K562 (cell line): ENCODE results near the gene GRIK1. TPM values are rescaled to one million over a fixed set of nuclear protein-coding genes. Genes with fewer than 3 reads are reported as not detected.

Experiments used
- ATAC-seq: fragments of 200-7000 bp; cut with Tn5 transposase; 3 replicates; pipeline ENCODE4 v1.9.1; 2020; ENCODE audit warnings: moderate library complexity
- BruUV-seq: library from RNA; stranded (reverse); fragments of 400-500 nt; replicated peaks from 2 replicates; lab custom pipeline; 2021; lab: Mats Ljungman, UMichigan
- CTCF ChIA-PET: fragments of 300-600 bp; formaldehyde crosslinking; extraction: SDS; loops from one replicate; lab custom pipeline; 2021; ENCODE audit warnings: low intra/inter-chr PET ratio; lab: Yijun Ruan, JAX
- POLR2A ChIA-PET: fragments of 300-600, 350-650 bp; sonication (Branson Sonifier 250); formaldehyde crosslinking; extraction: SDS; loops from one replicate; lab custom pipeline; 2021; ENCODE audit warnings: antibody characterized with exemption, inconsistent platforms; lab: Yijun Ruan, JAX
- DNase-seq, 4 experiments: peaks; one replicate each; pipeline versions ENCODE4 v3.0.0 to v3.0.0-alpha.2; 2011 to 2018; ENCODE audit warnings: low spot score in 3 of 4, mixed read lengths in 3 of 4; ENCODE audit errors: extremely low read depth in 1 of 4
- FAIRE-seq: peaks from 2 replicates; lab custom pipeline; 2011; peaks lifted over from hg19 to GRCh38; lab: Jason Lieb, UNC
- H2AFZ ChIP-seq: 2 replicates; pipeline ENCODE4 v1.6.0; 2011; ENCODE audit warnings: low read depth, low read length, control low read depth, inconsistent platforms
- H3K27ac ChIP-seq: fragments of 200-600 bp; 3 replicates; pipeline ENCODE4 v1.8.0; 2011; ENCODE audit warnings: low read depth, mild to moderate bottlenecking, control low read depth, inconsistent platforms, low read length, moderate library complexity, mixed read lengths; ENCODE audit errors: extremely low read depth
- H3K27me3 ChIP-seq, 2 experiments: fragments of 300-600 bp in 1 of 2; 2 replicates in 1 of 2; 3 replicates in 1 of 2; pipeline versions ENCODE4 v1.6.0 to v1.8.0; 2011; ENCODE audit warnings: inconsistent platforms in 2 of 2, low read length in 2 of 2, mild to moderate bottlenecking in 1 of 2, mixed read lengths in 1 of 2, moderate library complexity in 1 of 2; ENCODE audit not compliant: control insufficient read depth in 2 of 2, insufficient read depth in 2 of 2
- H3K36me3 ChIP-seq: fragments of 300-600 bp; 3 replicates; pipeline ENCODE4 v1.8.0; 2011; ENCODE audit warnings: mild to moderate bottlenecking, low read length, inconsistent platforms; ENCODE audit not compliant: control insufficient read depth, insufficient read depth
- H3K4me1 ChIP-seq, 2 experiments: fragments of 200-600 bp in 1 of 2; replicated peaks in 1 of 2; 2 replicates in 1 of 2; 3 replicates in 1 of 2; pipeline versions ENCODE4 v1.5.1 to v1.8.0; 2011; ENCODE audit warnings: inconsistent platforms in 2 of 2, low read length in 2 of 2, mild to moderate bottlenecking in 1 of 2, mixed read lengths in 1 of 2, moderate library complexity in 1 of 2; ENCODE audit not compliant: control insufficient read depth in 2 of 2, insufficient read depth in 2 of 2
- H3K4me2 ChIP-seq: 2 replicates; pipeline ENCODE4 v1.6.1; 2011; ENCODE audit warnings: low read length, control low read depth, inconsistent platforms, mixed read lengths; ENCODE audit not compliant: insufficient read depth
- H3K4me3 ChIP-seq: fragments of 200-600 bp; sonication (generic), shearing (Covaris generic); 2 replicates; pipeline ENCODE4 v1.5.1; 2016; ENCODE audit warnings: control low read depth, inconsistent platforms
- H3K79me2 ChIP-seq: fragments of 200-600 bp; 3 replicates; pipeline ENCODE4 v1.8.0; 2011; ENCODE audit warnings: low read length, inconsistent platforms; ENCODE audit not compliant: control insufficient read depth, insufficient read depth
- H3K9ac ChIP-seq, 2 experiments: 2 replicates each; pipeline versions ENCODE4 v1.6.0 to v1.6.1; 2011; ENCODE audit warnings: low read depth in 2 of 2, low read length in 2 of 2, control low read depth in 1 of 2, inconsistent platforms in 1 of 2, mild to moderate bottlenecking in 1 of 2, mixed read lengths in 1 of 2; ENCODE audit not compliant: insufficient read depth in 1 of 2
- H3K9me1 ChIP-seq: one replicate; pipeline ENCODE4 v1.6.0; 2011; ENCODE audit warnings: inconsistent platforms, mild to moderate bottlenecking, low read length, moderate library complexity; ENCODE audit not compliant: control insufficient read depth, insufficient read depth
- H3K9me3 ChIP-seq: replicated peaks from 2 replicates; pipeline ENCODE4 v1.5.1; 2011; ENCODE audit warnings: low read depth, low read length, inconsistent platforms; ENCODE audit not compliant: control insufficient read depth, insufficient read depth
- H4K20me1 ChIP-seq: replicated peaks from 2 replicates; pipeline ENCODE4 v1.6.1; 2011; ENCODE audit warnings: low read length, inconsistent platforms, mixed read lengths; ENCODE audit not compliant: control insufficient read depth, insufficient read depth
- ARHGAP35 ChIP-seq: fragments of 450-650 bp; IDR thresholded peaks from 2 replicates; pipeline ENCODE4 v1.6.1; 2018; ENCODE audit not compliant: partially characterized antibody
- DMBX1 ChIP-seq: fragments of 250-450 bp; sonication (Bioruptor Pico); IDR thresholded peaks from 2 replicates; pipeline ENCODE4 v1.8.0; 2022; ENCODE audit warnings: inconsistent platforms, mild to moderate bottlenecking, moderate library complexity, borderline replicate concordance
- KAT7 ChIP-seq: sonication (generic); formaldehyde crosslinking; IDR thresholded peaks from 2 replicates; pipeline ENCODE4 v1.8.0; 2022; ENCODE audit warnings: missing genetic modification reagents, mild to moderate bottlenecking, borderline replicate concordance
- LARP7 ChIP-seq: fragments of 450-650 bp; IDR thresholded peaks from 2 replicates; pipeline ENCODE4 v1.6.1; 2016
- MTA1 ChIP-seq: fragments of 450-650 bp; IDR thresholded peaks from 2 replicates; pipeline ENCODE4 v1.6.1; 2017; ENCODE audit warnings: borderline replicate concordance
- NFE2 ChIP-seq: IDR thresholded peaks from 2 replicates; pipeline ENCODE4 v1.6.1; 2014; ENCODE audit warnings: antibody characterized with exemption, low read depth
- NFIC ChIP-seq: fragments of 450-650 bp; IDR thresholded peaks from 2 replicates; pipeline ENCODE4 v1.6.1; 2017; ENCODE audit warnings: mild to moderate bottlenecking, inconsistent platforms
- NR2C2 ChIP-seq, 2 experiments: fragments of 200-800 bp in 1 of 2; sonication (Bioruptor generic) in 1 of 2; sonication (generic) in 1 of 2; formaldehyde crosslinking in 1 of 2; IDR thresholded peaks; 2 replicates each; pipeline versions ENCODE4 v1.6.1 to v1.8.0; 2016 to 2022; ENCODE audit warnings: mild to moderate bottlenecking in 1 of 2, missing compliant biosample characterization in 1 of 2, missing genetic modification characterization in 1 of 2, missing genetic modification reagents in 1 of 2
- RAD21 ChIP-seq, 2 experiments: fragments of 250-450 bp in 1 of 2; fragments of 450-650 bp in 1 of 2; sonication (Bioruptor Pico) in 1 of 2; formaldehyde crosslinking in 1 of 2; IDR thresholded peaks in 1 of 2; conservative IDR thresholded peaks in 1 of 2; 2 replicates each; pipeline versions ENCODE4 v1.4.0 to v1.8.0; 2020 to 2022; ENCODE audit warnings: mild to moderate bottlenecking in 2 of 2, moderate library complexity in 1 of 2
- SRF ChIP-seq, 2 experiments: fragments of 250-450, 450-650 bp in 1 of 2; sonication (Bioruptor Pico) in 1 of 2; sonication (generic) in 1 of 2; formaldehyde crosslinking; IDR thresholded peaks; 2 replicates each; pipeline versions ENCODE4 v1.5.0 to v1.5.1; 2020 to 2022; ENCODE audit warnings: mild to moderate bottlenecking in 1 of 2, missing genetic modification reagents in 1 of 2
- TCF3 ChIP-seq: sonication (generic); formaldehyde crosslinking; IDR thresholded peaks from 2 replicates; pipeline ENCODE4 v1.4.0; 2020; ENCODE audit warnings: mild to moderate bottlenecking, missing genetic modification reagents
- TFAP4 ChIP-seq: sonication (generic); formaldehyde crosslinking; IDR thresholded peaks from 2 replicates; pipeline ENCODE4 v1.8.0; 2022; ENCODE audit warnings: missing genetic modification reagents, mild to moderate bottlenecking, moderate library complexity, borderline replicate concordance
- ZNF134 ChIP-seq: fragments of 250-450 bp; sonication (Bioruptor Pico); conservative IDR thresholded peaks from 2 replicates; pipeline ENCODE4 v1.4.0; 2020
- ZNF584 ChIP-seq: fragments of 200-800 bp; sonication (Bioruptor generic); IDR thresholded peaks from 2 replicates; pipeline ENCODE4 v1.6.1; 2016; ENCODE audit warnings: low read depth, mild to moderate bottlenecking, missing genetic modification characterization, missing compliant biosample characterization
- WGBS: fragments of 100-300 bp; shearing (Covaris generic); methylation state at CpG from one replicate; pipeline ENCODE4 v1.1.6; 2016; ENCODE audit warnings: low coverage, mixed read lengths; ENCODE audit not compliant: insufficient coverage; ENCODE audit errors: missing lambda C conversion rate; 5-methylcytosine and 5-hydroxymethylcytosine counted together
- in situ Hi-C: fragments of 300-500 bp; cut with MboI; formaldehyde crosslinking; loops from 4 replicates; pipeline ENCODE4 v1.15.0; 2018; ENCODE audit warnings: inconsistent platforms, mixed read lengths
- intact Hi-C: fragments of 100-400 bp; cut with micrococcal nuclease; formaldehyde crosslinking; loops from 2 replicates; pipeline ENCODE4 v1.14.2; 2022
- polyA plus RNA-seq, 8 experiments: library from polyadenylated mRNA; depleted of rRNA in 4 of 8; stranded (reverse) in 5 of 8; unstranded in 3 of 8; fragments of >200 nt; fragmentation: Nextera tagmentation in 2 of 8; fragmentation: Illumina TruSeq in 1 of 8; extraction: Ambion mirVana in 2 of 8; extraction: Trizol in 1 of 8; gene quantifications; 2 replicates each; pipeline versions ENCODE4 v1.2.1 to v1.2.3, GENCODE V29; 2011 to 2014; ENCODE audit warnings: inconsistent platforms in 1 of 8, missing spikeins in 1 of 8
- total RNA-seq, 7 experiments: library from RNA; depleted of rRNA in 6 of 7; stranded (reverse); fragments of >200 nt in 6 of 7; fragmentation: Illumina TruSeq in 2 of 7; extraction: Trizol in 2 of 7; gene quantifications; 2 replicates each; pipeline versions ENCODE4 v1.2.1 to v1.2.3, GENCODE V29; 2011 to 2021; ENCODE audit warnings: low replicate concordance in 1 of 7

GRIK1 gene
- total and polyA plus RNA-seq, 9 of the 15 experiments (the other 6 are each of a cell fraction or from before 2014, with no cell fraction given) = 0.17 to 2.8 (median 0.53) TPM

GRCh38 chr21:29669416-29669815 is 270.4 kb downstream of the GRIK1 start:
- no peak for TF ChIP-seq ARHGAP35
- no peak for TF ChIP-seq NR2C2 (CRISPR knock-in tag; IDR thresholded peaks at IDR 0.05)
- TF ChIP-seq NR2C2 (tag; IDR thresholded peaks at IDR 0.05) = 0 out of 2 replicates have a peak, but pooled peaks have one; percentile 27
- TF ChIP-seq SRF (CRISPR knock-in tag; IDR thresholded peaks at IDR 0.05) = peak in 1 of 2 experiments; percentile 73; a peak in 1 of 4 replicates
- no peak for TF ChIP-seq LARP7
- Histone ChIP-seq H3K9ac (no peak overlapping the region), H3K4me1 (peaks cover 0 to 20% of the 10 kb centered on the region in 2 experiments; a peak in 3 of 5 replicates), H4K20me1 (no peaks in the 10 kb centered on the region), H3K9me1 (no peaks in the 10 kb centered on the region), H3K4me3 (no peak overlapping the region), H3K9me3 (no peaks in the 10 kb centered on the region), H3K79me2 (no peaks in the 10 kb centered on the region), H2AFZ (peak overlapping the region; percentile 65; the same call in 1 of the 2 replicates), H3K27me3 (no peaks in the 10 kb centered on the region), H3K36me3 (no peaks in the 10 kb centered on the region), H3K27ac (no peak overlapping the region), H3K4me2 (no peak overlapping the region)
- intact Hi-C loops (no loop called here), in situ Hi-C loops (no loop called here)
- no peak for FAIRE-seq
- no peak for DNase-seq
- BruUV-seq = no TSS peak
- ATAC-seq = no peak; the same call in 2 of the 3 replicates
- ChIA-PET CTCF (no interaction called here), POLR2A (no interaction called here)
- WGBS = 65% methylated on average over 2 of the region's 2 CpGs

- BruUV-seq = no TSS peak
- Histone ChIP-seq H3K36me3 (no peaks in the 10 kb centered on the region), H2AFZ (peak overlapping the region; percentile 30), H3K9me3 (no peaks in the 10 kb centered on the region), H3K27ac (no peak overlapping the region), H3K4me3 (no peak overlapping the region), H3K27me3 (no peaks in the 10 kb centered on the region), H3K4me2 (no peak overlapping the region), H4K20me1 (no peaks in the 10 kb centered on the region), H3K9ac (no peak overlapping the region), H3K4me1 (peaks cover 0 to 24% of the 10 kb centered on the region in 2 experiments; a peak in 3 of 5 replicates), H3K9me1 (no peaks in the 10 kb centered on the region), H3K79me2 (no peaks in the 10 kb centered on the region)
- CTCF ChIA-PET = no interaction called here
- in situ Hi-C loops (no loop called here), intact Hi-C loops (no loop called here)
- FAIRE-seq = no peak
- no peak for ATAC-seq
- DNase-seq = no peak
- POLR2A ChIA-PET = interaction anchor here (1.4 kb wide), 1 partner anchor 18 kb away, joined by 4 read pairs; no protein-coding TSS in a partner anchor
- whole genome bisulfite sequencing = 58% methylated on average over 3 of the region's 3 CpGs
- TF ChIP-seq TCF3 (CRISPR knock-in tag) (no peak), ZNF584 (no peak), ZNF134 (CRISPR knock-in tag) (no peak), TFAP4 (CRISPR knock-in tag) (no peak), MTA1 (no peak), KAT7 (CRISPR knock-in tag) (no peak), RAD21 (CRISPR knock-in tag; conservative IDR thresholded peaks at IDR 0.05 in 1 of 2, IDR thresholded peaks at IDR 0.05 in 1 of 2) (0 out of 4 replicates have a peak, but pooled peaks of 1 of the 2 experiments have one; percentile 8), NFIC (peak; percentile 32; the same call in 1 of the 2 replicates), DMBX1 (CRISPR knock-in tag) (peak; percentile 44; the same call in 1 of the 2 replicates), NFE2 (peak; percentile 42)
These were observed 272.1 kb downstream of the GRIK1 start for GRCh38 chr21:29667651-29668050.
